ENCODE measurements around the gene NOLC1.

Gene NOLC1

DNA sequence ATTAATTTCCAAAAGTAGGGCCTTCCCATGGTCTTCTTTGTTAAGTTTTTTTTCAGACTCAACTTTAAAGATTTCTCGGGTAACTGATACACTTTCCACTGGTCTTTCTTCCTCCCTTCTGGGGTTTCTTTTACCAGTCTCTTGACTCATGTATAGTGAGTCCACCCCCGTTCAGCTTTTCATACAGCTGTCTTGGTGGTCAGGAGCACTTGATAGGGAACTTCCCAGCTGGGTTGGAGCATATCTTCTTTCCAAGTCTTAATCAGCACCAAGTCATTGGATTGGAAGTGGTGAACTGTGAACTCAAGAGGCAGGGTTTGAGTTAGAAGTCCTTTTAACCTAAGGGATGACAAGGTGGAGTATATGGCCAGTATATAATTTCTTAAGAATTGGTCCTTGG lies 44.7 kb downstream of the NOLC1 start:
- Histone ChIP-seq H3K36me3 (ENCODE audit: insufficient read depth, low read length) (no peaks in the 10 kb centered on the region), H3K9ac (ENCODE audit: low read depth, low read length) (no peak overlapping the region), H3K4me1 (ENCODE audit: insufficient read depth, low read length) (no peaks in the 10 kb centered on the region), H3K27me3 (ENCODE audit: insufficient read depth, low read length, poor library complexity) (peaks cover 4% of the 10 kb centered on the region), H3K27ac (ENCODE audit: low read length) (no peak overlapping the region), H4K20me1 (ENCODE audit: insufficient read depth, low read length) (no peaks in the 10 kb centered on the region), H3K9me3 (ENCODE audit: insufficient read depth, low read length, severe bottlenecking) (no peaks in the 10 kb centered on the region), H3K79me2 (ENCODE audit: insufficient read depth, low read length) (no peaks in the 10 kb centered on the region), H3K4me3 (ENCODE audit: low read depth in 1 of 2, low read length in 2 of 2) (no peak overlapping the region), H2AFZ (ENCODE audit: low read depth, low read length) (no peak overlapping the region), H3K4me2 (ENCODE audit: insufficient read depth, low read length) (no peak overlapping the region)
- no peak for TF ChIP-seq EZH2 (IDR thresholded peaks at IDR 0.05; ENCODE audit: borderline replicate concordance, low read depth, low read length, severe bottlenecking)
- TF ChIP-seq, protein P1, sequence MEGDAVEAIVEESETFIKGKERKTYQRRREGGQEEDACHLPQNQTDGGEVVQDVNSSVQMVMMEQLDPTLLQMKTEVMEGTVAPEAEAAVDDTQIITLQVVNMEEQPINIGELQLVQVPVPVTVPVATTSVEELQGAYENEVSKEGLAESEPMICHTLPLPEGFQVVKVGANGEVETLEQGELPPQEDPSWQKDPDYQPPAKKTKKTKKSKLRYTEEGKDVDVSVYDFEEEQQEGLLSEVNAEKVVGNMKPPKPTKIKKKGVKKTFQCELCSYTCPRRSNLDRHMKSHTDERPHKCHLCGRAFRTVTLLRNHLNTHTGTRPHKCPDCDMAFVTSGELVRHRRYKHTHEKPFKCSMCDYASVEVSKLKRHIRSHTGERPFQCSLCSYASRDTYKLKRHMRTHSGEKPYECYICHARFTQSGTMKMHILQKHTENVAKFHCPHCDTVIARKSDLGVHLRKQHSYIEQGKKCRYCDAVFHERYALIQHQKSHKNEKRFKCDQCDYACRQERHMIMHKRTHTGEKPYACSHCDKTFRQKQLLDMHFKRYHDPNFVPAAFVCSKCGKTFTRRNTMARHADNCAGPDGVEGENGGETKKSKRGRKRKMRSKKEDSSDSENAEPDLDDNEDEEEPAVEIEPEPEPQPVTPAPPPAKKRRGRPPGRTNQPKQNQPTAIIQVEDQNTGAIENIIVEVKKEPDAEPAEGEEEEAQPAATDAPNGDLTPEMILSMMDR (IDR thresholded peaks at IDR 0.05; ENCODE audit: borderline replicate concordance, extremely low read depth, low read length, poor library complexity, severe bottlenecking) = no peak
- DNase-seq = no peak
- no peak for ATAC-seq (ENCODE audit: insufficient read depth, low read depth)

- DNase-seq (no peak), ATAC-seq (ENCODE audit: insufficient read depth, low read depth) (no peak)
- H3K4me2 ChIP-seq (ENCODE audit: insufficient read depth, low read length) = no peak overlapping the region
- no peak overlapping the region for H3K4me3 ChIP-seq (ENCODE audit: low read depth in 1 of 2, low read length in 2 of 2)
- H3K27me3 ChIP-seq (ENCODE audit: insufficient read depth, low read length, poor library complexity) = peaks cover 4% of the 10 kb centered on the region
- no peaks in the 10 kb centered on the region for H4K20me1 ChIP-seq (ENCODE audit: insufficient read depth, low read length)
- no peak overlapping the region for H3K27ac ChIP-seq (ENCODE audit: low read length)
- no peaks in the 10 kb centered on the region for H3K4me1 ChIP-seq (ENCODE audit: insufficient read depth, low read length)
- H3K36me3 ChIP-seq (ENCODE audit: insufficient read depth, low read length) = no peaks in the 10 kb centered on the region
- H3K9me3 ChIP-seq (ENCODE audit: insufficient read depth, low read length, severe bottlenecking) = no peaks in the 10 kb centered on the region
- H3K79me2 ChIP-seq (ENCODE audit: insufficient read depth, low read length) = no peaks in the 10 kb centered on the region
- TF ChIP-seq, protein P1 (IDR thresholded peaks at IDR 0.05; ENCODE audit: borderline replicate concordance, extremely low read depth, low read length, poor library complexity, severe bottlenecking) = no peak
- no peak for TF ChIP-seq EZH2 (IDR thresholded peaks at IDR 0.05; ENCODE audit: borderline replicate concordance, low read depth, low read length, severe bottlenecking)
- no peak overlapping the region for H2AFZ ChIP-seq (ENCODE audit: low read depth, low read length)
- H3K9ac ChIP-seq (ENCODE audit: low read depth, low read length) = no peak overlapping the region
These were observed 45.8 kb downstream of the NOLC1 start for GRCh38 chr10:102198027-102198426.

DNA sequence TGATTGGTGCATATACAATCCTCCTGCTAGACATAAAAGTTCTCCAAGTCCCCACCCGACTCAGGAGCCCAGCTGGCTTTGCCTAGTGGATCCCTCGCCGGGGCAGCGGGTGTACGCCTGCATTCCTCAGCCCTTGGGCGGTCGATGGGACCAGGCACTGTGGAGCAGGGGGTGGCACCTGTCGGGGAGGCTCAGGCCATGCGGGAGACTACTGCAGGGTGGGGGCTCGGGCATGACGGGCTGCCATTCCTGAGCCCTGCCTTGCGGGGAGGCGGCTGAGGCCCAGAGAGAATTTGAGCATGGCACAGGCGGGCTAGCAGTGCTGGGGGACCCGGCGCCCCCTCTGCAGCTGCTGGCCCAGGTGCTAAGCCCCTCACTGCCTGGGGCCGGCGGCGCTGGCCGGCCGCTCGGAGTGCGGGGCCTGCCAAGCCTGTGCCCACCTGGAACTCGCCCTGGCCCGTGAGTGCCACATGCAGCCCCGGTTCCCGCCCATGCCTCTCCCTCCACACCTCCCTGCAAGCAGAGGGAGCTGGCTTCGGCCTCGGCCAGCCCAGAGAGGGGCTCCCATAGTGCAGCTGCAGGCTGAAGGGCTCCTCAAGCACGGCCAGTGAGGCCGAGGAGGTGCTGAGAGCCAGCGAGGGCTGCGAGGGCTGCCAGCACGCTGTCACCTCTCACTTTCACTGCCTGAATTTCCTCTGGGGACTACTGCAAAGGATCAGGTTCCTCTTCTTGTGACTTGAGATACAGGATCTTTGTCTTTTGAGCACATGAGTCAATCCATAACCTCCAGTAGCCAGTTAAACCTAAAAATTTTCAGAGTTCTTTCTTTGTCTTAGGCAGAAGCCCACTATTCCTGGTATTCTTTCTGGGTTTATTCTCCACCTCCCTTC lies 48.8 kb downstream of the NOLC1 start:
- H3K79me2 ChIP-seq (ENCODE audit: insufficient read depth, low read length) = no peaks in the 10 kb centered on the region
- H4K20me1 ChIP-seq (ENCODE audit: insufficient read depth, low read length) = no peaks in the 10 kb centered on the region
- ATAC-seq (ENCODE audit: insufficient read depth, low read depth) = no peak
- no peak overlapping the region for H3K27ac ChIP-seq (ENCODE audit: low read length)
- peaks cover 4% of the 10 kb centered on the region for H3K27me3 ChIP-seq (ENCODE audit: insufficient read depth, low read length, poor library complexity)
- H2AFZ ChIP-seq (ENCODE audit: low read depth, low read length) = no peak overlapping the region
- H3K9me3 ChIP-seq (ENCODE audit: insufficient read depth, low read length, severe bottlenecking) = peaks cover 14% of the 10 kb centered on the region
- no peak overlapping the region for H3K4me3 ChIP-seq (ENCODE audit: low read depth in 1 of 2, low read length in 2 of 2)
- H3K9ac ChIP-seq (ENCODE audit: low read depth, low read length) = no peak overlapping the region
- DNase-seq = no peak
- no peaks in the 10 kb centered on the region for H3K36me3 ChIP-seq (ENCODE audit: insufficient read depth, low read length)
- no peak for TF ChIP-seq EZH2 (IDR thresholded peaks at IDR 0.05; ENCODE audit: borderline replicate concordance, low read depth, low read length, severe bottlenecking)
- TF ChIP-seq, protein P1 (IDR thresholded peaks at IDR 0.05; ENCODE audit: borderline replicate concordance, extremely low read depth, low read length, poor library complexity, severe bottlenecking) = no peak
- no peaks in the 10 kb centered on the region for H3K4me1 ChIP-seq (ENCODE audit: insufficient read depth, low read length)
- no peak overlapping the region for H3K4me2 ChIP-seq (ENCODE audit: insufficient read depth, low read length)

Measured in DND-41 (cell line).